ENCODE measurements around the gene KDM2B.

Gene KDM2B

GRCh38 chr12:121562488-121562887 lies 18.3 kb downstream of the KDM2B start:
- no peak for DNase-seq (ENCODE audit: low read depth, low spot score)

- no peak for DNase-seq (ENCODE audit: low read depth, low spot score)
Observed at GRCh38 chr12:121561009-121561395, 19.8 kb downstream of the KDM2B start.

GRCh38 chr12:121560392-121561008 lies 20.3 kb downstream of the KDM2B start:
- no peak for DNase-seq (ENCODE audit: low read depth, low spot score)

DNA sequence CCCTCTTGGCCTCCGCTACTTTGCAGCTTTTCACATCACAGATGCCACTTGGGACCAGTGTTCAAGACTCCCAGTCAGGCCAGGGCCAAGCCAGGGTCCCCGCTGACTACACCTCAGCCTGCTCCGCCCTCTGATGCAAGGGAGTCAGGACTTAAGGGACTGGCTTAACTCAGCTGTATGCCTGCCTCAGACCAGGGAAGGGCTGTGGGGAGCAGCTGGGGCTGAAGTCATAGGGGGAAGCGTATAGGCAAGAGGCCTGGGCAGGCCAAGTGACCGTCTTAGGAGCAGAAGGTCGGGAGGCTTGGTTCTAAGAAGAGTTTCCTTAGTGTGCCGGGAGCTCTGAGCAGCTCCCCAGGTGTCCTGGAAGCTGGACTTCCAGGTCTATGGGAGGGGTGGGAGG lies 21.9 kb downstream of the KDM2B start:
- no peak for DNase-seq (ENCODE audit: low read depth, low spot score)

DNA sequence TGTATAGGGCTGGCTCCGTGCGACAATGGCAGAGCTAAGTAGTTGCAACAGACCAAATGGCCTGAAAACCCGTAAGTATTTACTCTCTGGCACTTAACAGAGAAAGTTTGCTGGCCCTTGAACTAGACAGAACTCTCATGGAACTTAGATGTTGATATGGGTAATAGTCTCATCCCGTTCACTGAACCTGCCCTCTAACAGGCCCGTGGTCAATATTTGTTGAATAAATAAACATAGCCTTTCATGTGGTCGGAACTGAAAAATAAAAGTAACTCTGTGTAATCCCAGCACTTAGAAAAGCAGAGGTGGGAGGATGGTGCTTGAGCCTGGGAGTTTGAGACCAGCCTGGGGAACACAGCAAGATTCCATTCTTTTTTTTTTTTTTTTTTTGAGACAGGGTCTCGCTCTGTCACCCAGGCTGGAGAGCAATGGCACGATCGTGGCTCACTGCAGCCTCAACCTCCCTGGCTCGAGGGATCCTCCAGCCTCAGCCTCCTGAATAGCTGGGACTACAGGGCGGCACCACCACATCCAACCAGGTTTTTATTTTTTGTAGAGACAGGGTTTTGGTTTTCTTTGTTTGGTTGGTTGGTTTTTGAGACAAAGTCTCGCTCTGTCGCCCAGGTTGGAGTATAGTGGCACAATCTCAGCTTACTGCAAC lies 29.7 kb downstream of the KDM2B start:
- DNase-seq (ENCODE audit: low read depth, low spot score), result no peak

- DNase-seq (ENCODE audit: low read depth, low spot score), result no peak
Observed at GRCh38 chr12:121549075-121549474, 31.7 kb downstream of the KDM2B start.

DNA sequence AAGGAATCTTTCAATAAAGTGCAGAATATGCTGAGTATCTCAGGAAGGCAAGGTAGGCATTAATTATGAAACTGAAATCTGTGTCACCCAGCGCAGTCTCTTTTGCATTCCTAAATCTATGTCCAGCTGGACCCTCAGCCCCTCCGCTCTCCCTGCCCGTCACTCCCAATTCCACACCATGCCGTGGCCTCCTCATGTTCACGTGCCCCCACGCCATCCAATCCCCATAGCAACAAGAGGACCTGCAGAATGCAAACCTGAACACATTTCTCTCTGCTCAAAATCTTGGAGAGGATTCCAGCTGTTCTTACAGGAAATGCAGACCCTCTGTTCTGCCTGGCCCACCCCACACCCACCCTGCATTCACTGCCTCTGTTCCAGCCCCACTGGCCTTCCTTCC lies 35.3 kb downstream of the KDM2B start:
- DNase-seq (ENCODE audit: low read depth, low spot score), result no peak

GRCh38 chr12:121543786-121544185 lies 37.0 kb downstream of the KDM2B start:
- DNase-seq (ENCODE audit: low read depth, low spot score), result no peak

DNA sequence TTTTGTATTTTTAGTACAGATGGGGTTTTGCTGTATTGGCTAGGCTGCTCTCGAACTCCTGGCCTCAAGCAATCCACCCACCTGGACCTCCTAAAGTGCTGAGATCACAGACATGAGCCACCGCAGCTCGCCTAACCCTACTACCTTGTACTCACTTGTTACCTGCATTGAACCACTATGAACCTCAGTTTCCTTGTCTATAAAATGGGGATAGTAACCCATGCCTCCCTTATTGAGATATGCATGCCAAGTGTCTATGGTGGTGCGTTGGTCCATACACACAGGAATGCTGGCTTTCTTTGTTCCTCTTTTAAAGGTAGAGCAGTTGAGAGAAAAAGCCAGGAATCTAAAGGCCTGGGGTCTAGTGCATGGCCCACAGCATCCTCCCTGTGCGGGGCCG lies 40.9 kb downstream of the KDM2B start:
- no peak for DNase-seq (ENCODE audit: low read depth, low spot score)

DNA sequence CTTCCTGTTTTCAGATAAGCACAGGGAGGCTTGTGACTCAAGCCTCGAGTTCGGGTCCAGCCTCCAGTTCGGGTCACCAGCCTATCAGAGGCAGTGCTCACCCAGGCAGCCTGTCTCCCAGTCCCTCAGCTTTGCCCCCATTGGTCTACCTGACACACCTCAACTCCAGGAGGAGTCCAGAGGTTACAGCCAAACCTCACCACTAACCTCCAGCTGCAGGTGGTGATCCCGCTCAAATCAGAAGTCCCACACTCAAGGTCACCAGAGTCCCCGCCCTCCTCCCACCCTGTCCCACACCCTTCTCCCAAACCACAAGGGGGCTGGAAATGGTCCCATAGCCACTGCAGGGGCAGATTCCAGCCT lies 42.1 kb downstream of the KDM2B start:
- no peak for DNase-seq (ENCODE audit: low read depth, low spot score)

GRCh38 chr12:121537814-121538698 lies 42.8 kb downstream of the KDM2B start:
- peak; percentile 50 for DNase-seq (ENCODE audit: low read depth, low spot score)

- peak; percentile 82 for DNase-seq (ENCODE audit: low read depth, low spot score)
Observed at GRCh38 chr12:121536899-121537813, 43.7 kb downstream of the KDM2B start.

DNA sequence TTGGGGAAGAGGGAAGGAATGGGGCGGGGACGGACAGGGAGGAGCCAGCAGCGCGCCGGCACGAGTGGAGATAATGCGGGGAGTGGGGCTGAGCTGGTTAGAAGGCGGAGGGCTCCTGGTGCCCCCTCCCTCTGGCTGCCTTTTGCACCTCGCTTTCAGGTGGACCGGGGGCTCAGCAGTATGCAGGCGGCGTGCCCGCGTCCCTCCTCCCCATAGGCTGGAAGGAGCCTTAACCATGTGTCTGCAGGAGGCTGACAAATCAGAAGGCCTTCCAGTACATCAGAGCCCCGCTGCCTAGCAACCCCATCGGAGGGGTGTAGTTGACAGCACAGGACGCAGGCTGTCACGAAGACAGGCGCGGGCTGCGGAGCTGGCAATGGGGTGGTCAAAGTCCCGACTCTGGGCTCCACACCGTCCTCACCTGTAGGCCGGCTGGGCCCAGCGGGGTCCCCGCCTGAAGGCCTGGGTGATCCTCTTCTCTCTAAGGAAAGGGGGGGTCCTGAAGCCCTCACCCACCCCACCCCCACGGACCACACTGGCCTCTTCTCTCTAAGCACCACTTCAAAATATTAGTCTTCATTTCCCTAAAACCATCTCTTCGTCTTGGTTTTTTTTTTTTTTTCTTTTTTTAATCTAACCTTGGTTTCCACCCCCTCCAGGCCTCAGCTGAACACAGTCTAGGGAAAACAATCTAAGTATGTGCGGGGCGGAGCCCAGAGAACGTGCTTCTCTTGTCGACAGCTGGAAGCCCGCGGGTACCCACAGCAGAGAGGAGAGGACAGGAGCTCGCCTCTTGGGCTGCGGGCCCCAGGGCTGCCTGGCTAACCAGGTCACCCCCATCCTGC lies 44.5 kb downstream of the KDM2B start:
- DNase-seq (ENCODE audit: low read depth, low spot score), result peak; percentile 90

- no peak for DNase-seq (ENCODE audit: low read depth, low spot score)
Observed at GRCh38 chr12:121535150-121536053, 45.4 kb downstream of the KDM2B start.

- no peak for DNase-seq (ENCODE audit: low read depth, low spot score)
Observed at GRCh38 chr12:121534495-121535148, 46.2 kb downstream of the KDM2B start.

DNA sequence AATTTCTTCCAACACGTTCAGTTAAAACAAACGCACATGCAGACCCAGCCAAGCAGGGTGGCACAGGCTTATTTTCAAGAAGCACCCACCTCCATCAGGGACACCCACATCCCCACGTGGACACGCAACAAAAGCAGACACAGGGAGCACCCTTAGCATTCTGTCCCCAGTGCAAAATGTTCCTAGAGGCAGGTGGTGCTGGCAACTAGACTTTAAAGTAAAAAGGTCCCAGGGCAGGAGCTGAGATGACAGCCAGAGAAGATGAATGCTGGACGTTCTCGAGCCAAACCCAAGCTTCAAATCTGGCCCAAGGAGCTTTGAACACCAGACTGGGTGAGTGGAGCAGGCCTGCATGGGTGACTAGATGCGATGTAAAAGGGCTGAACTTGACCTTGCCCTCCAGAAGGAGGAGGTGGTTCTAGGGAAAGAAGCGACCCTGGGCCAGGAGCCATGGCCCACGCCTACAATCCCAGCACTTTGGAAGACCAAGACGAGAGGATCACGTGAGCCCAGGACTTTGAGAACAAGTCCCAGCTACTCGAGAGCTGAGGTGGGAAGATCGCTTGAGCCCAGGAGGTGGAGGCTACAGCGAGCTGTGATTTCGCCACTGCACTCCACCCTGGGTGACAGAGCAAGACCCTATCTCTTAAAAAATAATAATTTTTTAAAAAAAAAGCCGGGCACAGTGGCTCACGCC lies 47.3 kb downstream of the KDM2B start:
- no peak for DNase-seq (ENCODE audit: low read depth, low spot score)

GRCh38 chr12:121532503-121533393 lies 48.1 kb downstream of the KDM2B start:
- DNase-seq (ENCODE audit: low read depth, low spot score), result no peak

DNA sequence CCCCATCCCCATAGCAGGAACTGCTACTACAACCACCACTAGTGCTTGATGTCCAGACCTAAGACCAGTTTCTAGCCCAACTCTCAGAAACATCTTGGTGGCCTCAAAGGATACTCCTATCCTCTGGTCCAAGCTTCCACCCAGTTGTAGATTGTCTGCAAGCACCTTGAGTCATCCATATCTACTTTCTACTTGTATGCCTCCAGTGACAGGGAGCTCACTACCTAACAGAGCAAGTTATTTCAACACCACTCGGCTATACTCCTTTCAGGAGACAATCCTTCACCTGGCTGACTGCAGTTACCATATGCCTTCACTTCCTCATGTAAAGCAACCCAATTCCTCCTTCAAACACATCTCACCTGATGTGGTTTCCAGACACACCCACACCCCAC lies 49.5 kb downstream of the KDM2B start:
- no peak for DNase-seq (ENCODE audit: low read depth, low spot score)

All from astrocyte of the hippocampus (primary cell).